HFFc6 (cell line): ENCODE measurements around the gene RHBDD3. TPM values are rescaled to one million over a fixed set of nuclear protein-coding genes. Genes with fewer than 3 reads are reported as not detected.

Experiments
- DNase-seq: peaks from one replicate; pipeline ENCODE4 v3.0.0-alpha.2; 2018
- H3K27ac Mint-ChIP-seq: 2 replicates; pipeline ENCODE4 v1.8.0; 2020; ENCODE audit warnings: mild to moderate bottlenecking, mixed read lengths
- H3K27me3 Mint-ChIP-seq: 2 replicates; pipeline ENCODE4 v1.8.0; 2021; ENCODE audit warnings: mild to moderate bottlenecking, moderate library complexity, mixed read lengths; ENCODE audit not compliant: insufficient read depth
- H3K36me3 Mint-ChIP-seq: 2 replicates; pipeline ENCODE4 v1.8.0; 2021; ENCODE audit warnings: low read depth, mixed read lengths
- H3K4me1 Mint-ChIP-seq: 2 replicates; pipeline ENCODE4 v1.8.0; 2020; ENCODE audit warnings: low read depth, mixed read lengths
- H3K4me3 Mint-ChIP-seq: 2 replicates; pipeline ENCODE4 v1.8.0; 2020; ENCODE audit warnings: mild to moderate bottlenecking, moderate library complexity, mixed read lengths
- H3K9me3 Mint-ChIP-seq: 2 replicates; pipeline ENCODE4 v1.8.0; 2020; ENCODE audit warnings: mild to moderate bottlenecking, mixed read lengths
- CTCF ChIP-seq: fragments of 200-600 bp; sonication (generic); IDR thresholded peaks from 2 replicates; pipeline ENCODE4 v1.5.0; 2021; ENCODE audit warnings: antibody characterized with exemption, mild to moderate bottlenecking
- total RNA-seq, 6 experiments: library from RNA; stranded (reverse); fragmentation: NEBNext Ultra II Directional; extraction: Animal tissue kit (Norgen Biotek cat#: 25700); gene quantifications; 2 replicates in 1 of 6; 3 replicates in 5 of 6; pipeline ENCODE4 v1.2.3, GENCODE V29; 2021

The RHBDD3 gene
- total RNA-seq, 6 experiments from 2014 or later = 19.4 to 24.0 (median 21.0) TPM

- Mint-ChIP-seq H3K4me1 (peaks cover 30% of the 10 kb centered on the region), H3K27ac (peak overlapping the region; percentile 98), H3K27me3 (peaks cover 12% of the 10 kb centered on the region), H3K36me3 (peaks cover 4% of the 10 kb centered on the region; the same call in 1 of the 2 replicates), H3K4me3 (no peak overlapping the region), H3K9me3 (no peaks in the 10 kb centered on the region)
- DNase-seq = no peak
- no peak for TF ChIP-seq CTCF
Measured at GRCh38 chr22:29310065-29310862, 42.5 kb upstream of the RHBDD3 start.

DNA sequence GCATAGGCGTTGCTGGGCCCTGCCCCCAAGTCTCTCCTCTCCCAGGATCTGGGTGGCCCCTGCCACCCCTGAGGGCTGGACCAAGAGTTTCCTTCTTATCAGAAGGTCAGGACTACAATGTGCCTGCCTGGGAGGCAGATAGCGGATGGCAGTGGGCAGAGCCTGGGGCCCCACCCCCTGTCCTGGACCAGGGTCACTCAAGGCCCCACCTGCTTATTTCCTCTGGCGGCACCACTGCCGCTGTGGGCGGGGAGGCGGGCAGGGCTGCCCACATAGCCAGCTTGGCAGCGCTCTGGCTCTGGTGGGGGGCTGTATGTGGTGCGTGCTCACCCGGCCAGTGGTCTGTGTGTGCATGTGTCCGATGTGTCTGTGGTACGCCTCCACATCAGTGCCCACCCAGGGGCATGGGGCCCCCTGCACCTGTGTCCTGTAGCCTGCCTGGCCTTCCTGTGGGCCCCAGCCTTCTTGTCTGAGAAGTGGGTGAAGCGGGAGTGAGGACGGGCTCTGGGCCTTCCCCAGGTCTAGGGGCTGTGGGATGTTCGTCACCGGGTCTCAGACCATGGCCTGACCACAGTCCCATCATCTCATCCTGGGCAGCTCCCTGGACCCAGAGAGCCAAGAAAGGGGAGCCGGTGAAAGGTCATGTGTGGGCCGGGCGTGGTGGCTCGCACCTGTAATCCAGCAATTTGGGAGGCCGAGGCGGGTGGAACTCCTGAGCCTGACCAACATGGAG, 41.7 kb upstream of the RHBDD3 start:
- Mint-ChIP-seq H3K27ac (peak overlapping the region; percentile 81), H3K36me3 (peaks cover 4% of the 10 kb centered on the region; the same call in 1 of the 2 replicates), H3K27me3 (peaks cover 8% of the 10 kb centered on the region), H3K4me1 (peaks cover 26% of the 10 kb centered on the region), H3K4me3 (peak overlapping the region; percentile 61; the same call in 1 of the 2 replicates), H3K9me3 (no peaks in the 10 kb centered on the region)
- no peak for DNase-seq
- no peak for TF ChIP-seq CTCF

- H3K36me3 Mint-ChIP-seq = peaks cover 4% of the 10 kb centered on the region; the same call in 1 of the 2 replicates
- H3K4me1 Mint-ChIP-seq = peaks cover 20% of the 10 kb centered on the region
- peak overlapping the region; percentile 61 for H3K4me3 Mint-ChIP-seq
- H3K27ac Mint-ChIP-seq = peak overlapping the region; percentile 81
- peaks cover 2% of the 10 kb centered on the region for H3K27me3 Mint-ChIP-seq
- no peak for DNase-seq
- H3K9me3 Mint-ChIP-seq = no peaks in the 10 kb centered on the region
- no peak for TF ChIP-seq CTCF
Measured at GRCh38 chr22:29308791-29309262, 41.0 kb upstream of the RHBDD3 start.

DNA sequence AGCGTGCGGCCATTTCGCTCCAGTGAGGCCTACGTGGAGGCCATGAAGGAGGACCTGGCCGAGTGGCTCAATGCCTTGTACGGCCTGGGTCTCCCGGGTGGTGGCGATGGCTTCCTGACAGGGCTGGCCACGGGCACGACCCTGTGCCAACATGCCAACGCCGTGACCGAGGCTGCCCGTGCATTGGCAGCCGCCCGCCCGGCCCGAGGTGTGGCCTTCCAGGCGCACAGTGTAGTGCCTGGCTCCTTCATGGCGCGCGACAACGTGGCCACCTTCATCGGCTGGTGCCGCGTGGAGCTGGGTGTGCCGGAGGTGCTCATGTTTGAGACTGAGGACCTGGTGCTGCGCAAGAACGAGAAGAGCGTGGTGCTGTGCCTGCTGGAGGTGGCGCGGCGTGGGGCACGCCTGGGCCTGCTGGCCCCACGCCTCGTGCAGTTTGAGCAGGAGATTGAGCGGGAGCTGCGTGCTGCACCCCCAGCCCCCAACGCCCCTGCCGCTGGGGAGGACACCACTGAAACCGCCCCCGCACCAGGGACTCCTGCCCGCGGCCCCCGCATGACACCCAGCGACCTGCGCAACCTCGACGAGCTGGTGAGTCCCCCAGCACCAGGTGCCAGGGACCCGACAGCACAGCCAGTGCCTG, 40.5 kb upstream of the RHBDD3 start:
- TF ChIP-seq CTCF = no peak
- H3K27me3 Mint-ChIP-seq = peaks cover 2% of the 10 kb centered on the region
- no peak for DNase-seq
- H3K4me3 Mint-ChIP-seq = peak overlapping the region; percentile 61
- H3K4me1 Mint-ChIP-seq = peaks cover 19% of the 10 kb centered on the region
- peak overlapping the region; percentile 81 for H3K27ac Mint-ChIP-seq
- H3K9me3 Mint-ChIP-seq = no peaks in the 10 kb centered on the region
- peaks cover 4% of the 10 kb centered on the region; the same call in 1 of the 2 replicates for H3K36me3 Mint-ChIP-seq

- Mint-ChIP-seq H3K9me3 (no peaks in the 10 kb centered on the region), H3K36me3 (peaks cover under 1% of the 10 kb centered on the region; the same call in 1 of the 2 replicates), H3K4me3 (peak overlapping the region; percentile 92), H3K4me1 (peaks cover 19% of the 10 kb centered on the region), H3K27ac (peak overlapping the region; percentile 87), H3K27me3 (peaks cover 2% of the 10 kb centered on the region; the same call in 1 of the 2 replicates)
- no peak for TF ChIP-seq CTCF
- DNase-seq = no peak
Measured at GRCh38 chr22:29307596-29308147, 39.9 kb upstream of the RHBDD3 start.
